WI38 (cell line): ENCODE data around the gene ARHGAP44.

Source experiments
- H3K4me3 ChIP-seq: 2 replicates; pipeline ENCODE4 v1.5.1; 2011; ENCODE audit warnings: low read depth, mild to moderate bottlenecking, control low read depth, low read length
- TF ChIP-seq, protein P1 (sequence below): IDR thresholded peaks from 2 replicates; pipeline ENCODE4 v1.5.1; 2012; ENCODE audit warnings: low read depth, mild to moderate bottlenecking, control low read depth, low read length

Gene ARHGAP44

DNA sequence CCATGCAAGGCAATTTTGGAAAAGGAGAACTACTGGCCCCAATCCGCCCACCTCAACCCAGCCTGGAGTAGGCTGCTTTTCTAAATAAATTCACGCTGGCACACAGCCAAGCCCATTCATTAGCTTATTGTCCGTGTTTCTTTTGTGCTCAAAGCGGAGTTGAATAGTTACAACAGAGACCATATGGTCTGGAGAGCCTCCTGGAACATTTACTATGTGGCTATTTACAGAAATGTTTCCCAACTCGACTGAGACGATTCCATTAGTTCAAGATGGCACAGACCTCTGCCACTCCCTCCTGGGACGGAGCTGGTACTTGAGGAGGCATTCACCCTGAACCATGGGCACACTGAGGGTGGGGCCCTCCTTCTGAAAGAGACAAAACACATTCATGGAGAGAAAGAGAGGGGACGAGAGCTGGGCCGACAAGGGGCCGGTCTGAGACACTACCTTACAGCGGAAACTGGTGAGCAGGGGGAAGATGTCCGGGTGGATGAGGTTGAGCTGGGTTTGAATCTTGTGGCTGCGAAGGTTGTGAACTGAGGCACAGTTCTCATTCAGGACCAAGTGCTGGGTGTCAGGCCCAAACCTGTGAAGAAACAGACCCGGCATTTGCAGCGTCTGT, 212.8 kb downstream of the ARHGAP44 start:
- TF ChIP-seq, protein P1, sequence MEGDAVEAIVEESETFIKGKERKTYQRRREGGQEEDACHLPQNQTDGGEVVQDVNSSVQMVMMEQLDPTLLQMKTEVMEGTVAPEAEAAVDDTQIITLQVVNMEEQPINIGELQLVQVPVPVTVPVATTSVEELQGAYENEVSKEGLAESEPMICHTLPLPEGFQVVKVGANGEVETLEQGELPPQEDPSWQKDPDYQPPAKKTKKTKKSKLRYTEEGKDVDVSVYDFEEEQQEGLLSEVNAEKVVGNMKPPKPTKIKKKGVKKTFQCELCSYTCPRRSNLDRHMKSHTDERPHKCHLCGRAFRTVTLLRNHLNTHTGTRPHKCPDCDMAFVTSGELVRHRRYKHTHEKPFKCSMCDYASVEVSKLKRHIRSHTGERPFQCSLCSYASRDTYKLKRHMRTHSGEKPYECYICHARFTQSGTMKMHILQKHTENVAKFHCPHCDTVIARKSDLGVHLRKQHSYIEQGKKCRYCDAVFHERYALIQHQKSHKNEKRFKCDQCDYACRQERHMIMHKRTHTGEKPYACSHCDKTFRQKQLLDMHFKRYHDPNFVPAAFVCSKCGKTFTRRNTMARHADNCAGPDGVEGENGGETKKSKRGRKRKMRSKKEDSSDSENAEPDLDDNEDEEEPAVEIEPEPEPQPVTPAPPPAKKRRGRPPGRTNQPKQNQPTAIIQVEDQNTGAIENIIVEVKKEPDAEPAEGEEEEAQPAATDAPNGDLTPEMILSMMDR, result no peak
- no peak overlapping the region for H3K4me3 ChIP-seq

DNA sequence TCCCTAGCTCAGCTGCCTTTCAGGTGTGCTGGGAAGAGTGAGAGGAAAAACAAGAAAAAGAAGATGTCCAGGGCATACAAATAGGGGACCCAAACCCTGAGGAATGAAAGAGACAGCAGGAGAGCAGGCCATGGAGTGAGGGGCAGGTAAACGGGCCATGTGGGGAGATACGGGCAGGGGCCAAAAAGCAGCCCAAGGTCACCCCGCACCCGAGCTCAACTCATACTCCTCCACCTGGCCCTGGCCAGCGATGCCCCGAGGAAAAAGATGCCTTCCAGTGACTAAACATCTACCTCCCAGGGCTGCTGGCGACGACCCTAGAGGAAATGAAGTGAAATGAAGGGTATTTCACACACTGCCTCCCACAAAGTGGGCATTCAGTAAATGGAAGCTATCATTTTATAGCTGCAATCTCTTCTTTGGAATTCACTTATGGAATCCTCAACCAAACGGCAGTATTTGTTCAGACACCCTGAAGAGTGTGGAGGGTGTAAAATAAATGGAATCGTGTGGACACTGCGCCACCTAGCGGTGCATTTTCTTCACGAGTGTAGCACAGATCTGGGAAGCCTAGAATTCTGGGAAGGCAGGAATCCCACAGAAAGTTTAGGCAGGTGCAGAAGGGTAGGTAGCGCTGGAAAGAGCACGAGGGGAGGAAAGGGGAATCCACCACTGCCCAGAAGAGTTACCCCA, 213.6 kb downstream of the ARHGAP44 start:
- TF ChIP-seq, protein P1, result peak; percentile 57

DNA sequence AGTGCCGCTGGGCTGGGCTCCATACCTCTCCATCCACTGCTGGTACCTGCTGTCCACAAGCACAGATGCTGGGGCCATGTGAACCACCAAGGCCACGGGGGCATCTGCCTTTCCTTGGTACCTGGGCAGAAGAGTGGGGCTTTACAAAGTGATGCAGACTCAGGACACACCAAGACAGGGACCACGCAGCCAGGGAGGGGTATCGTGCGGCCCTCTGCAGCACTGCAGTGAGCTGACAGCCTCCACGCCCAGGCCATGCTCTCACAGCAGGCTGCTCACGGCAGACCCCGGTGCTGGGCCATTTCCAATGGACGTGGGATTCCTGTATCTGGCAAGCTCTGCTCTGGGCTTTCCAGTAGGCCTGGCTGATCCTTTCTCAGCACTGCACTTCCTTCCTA, 214.2 kb downstream of the ARHGAP44 start:
- no peak overlapping the region for H3K4me3 ChIP-seq
- TF ChIP-seq, protein P1, result no peak

More for the DNA sequence above, 213.6 kb downstream of the ARHGAP44 start:
- H3K4me3 ChIP-seq, result no peak overlapping the region

DNA sequence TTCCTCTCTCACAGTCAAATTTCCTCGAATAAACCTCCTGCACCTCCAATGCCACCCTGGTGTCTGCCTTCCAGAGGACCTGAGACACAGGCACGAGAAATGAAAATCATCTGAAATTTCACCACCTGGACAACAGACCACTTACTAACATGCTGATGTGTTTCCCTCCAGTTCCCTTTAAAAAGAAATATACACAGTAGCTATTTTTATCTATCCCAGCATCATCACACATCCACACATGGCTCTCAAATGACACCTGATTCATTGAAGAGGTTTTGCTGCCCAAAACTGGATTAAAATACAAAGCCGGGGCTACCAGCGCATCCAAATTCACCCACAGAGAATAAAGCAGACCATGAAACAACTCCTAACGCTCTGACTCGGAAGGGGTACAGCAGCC, 214.6 kb downstream of the ARHGAP44 start:
- TF ChIP-seq, protein P1, result no peak
- H3K4me3 ChIP-seq, result no peak overlapping the region

DNA sequence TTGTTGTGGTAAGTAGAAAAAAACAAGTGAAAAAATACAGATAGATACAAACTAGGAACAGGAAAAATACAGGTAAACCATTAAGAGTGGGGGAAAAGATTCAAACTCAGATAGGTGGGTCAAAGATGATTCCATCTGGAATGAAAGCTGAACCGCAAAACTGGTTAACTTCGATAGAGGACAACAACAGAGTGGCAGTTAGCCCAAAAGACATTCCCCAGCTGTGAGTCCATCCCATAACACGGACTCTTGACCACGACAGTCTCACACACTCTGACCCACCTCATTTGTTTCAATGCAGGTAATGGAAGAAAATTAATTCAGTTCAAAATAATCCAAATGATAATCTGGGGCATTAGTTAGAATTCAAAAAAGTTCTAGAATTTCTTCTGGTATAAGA, 215.0 kb downstream of the ARHGAP44 start:
- TF ChIP-seq, protein P1, result no peak
- H3K4me3 ChIP-seq, result no peak overlapping the region

DNA sequence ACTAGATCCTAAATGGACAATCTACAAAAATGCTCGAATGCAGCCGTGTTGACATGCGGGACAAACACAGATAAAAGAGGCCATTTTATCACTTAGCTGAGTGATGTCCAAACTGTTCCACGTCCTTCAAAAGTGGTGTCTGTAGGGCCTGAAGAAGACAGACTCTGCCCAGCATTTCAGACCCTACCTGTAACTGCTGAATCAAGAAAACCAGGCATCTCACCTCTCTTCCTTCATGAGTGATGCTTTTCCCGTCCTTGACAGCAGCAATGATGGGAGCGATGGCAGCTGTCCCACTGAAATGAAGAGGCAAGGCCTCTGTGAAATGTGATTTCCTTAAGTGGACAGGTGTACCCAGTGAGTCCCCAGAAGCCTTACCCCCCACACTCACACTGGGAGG, 216.2 kb downstream of the ARHGAP44 start:
- TF ChIP-seq, protein P1, result no peak
- no peak overlapping the region for H3K4me3 ChIP-seq

DNA sequence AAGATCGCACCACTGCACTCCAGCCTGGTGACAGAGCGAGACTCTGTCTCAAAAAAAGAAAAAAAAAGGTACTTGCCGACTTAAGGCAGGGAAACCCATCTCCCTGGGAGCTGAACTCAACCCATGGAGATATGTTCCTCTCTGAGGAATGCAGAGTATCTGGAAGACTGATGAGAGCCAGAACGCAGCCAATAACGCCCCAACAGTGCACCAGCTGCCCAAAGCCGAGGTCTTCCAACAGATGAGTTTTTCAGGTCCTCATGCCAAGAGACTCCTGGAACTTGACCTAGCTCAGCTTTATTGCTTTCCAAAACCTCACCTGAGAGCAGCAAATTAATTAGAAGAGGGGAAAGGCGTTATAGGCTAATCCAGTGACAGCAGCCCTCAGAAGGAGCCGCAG, 219.2 kb downstream of the ARHGAP44 start:
- H3K4me3 ChIP-seq, result no peak overlapping the region
- TF ChIP-seq, protein P1, result no peak
